Measurements from ENCODE around the gene DOCK3. TPM values are rescaled to one million over a fixed set of nuclear protein-coding genes. Genes with fewer than 3 reads are reported as not detected.

DOCK3 gene
- polyA plus RNA-seq, 1 donor from 2014 or later = 15.6 TPM

- H3K9me2 ChIP-seq (ENCODE audit: insufficient read depth, low read length) = no peaks in the 10 kb centered on the region
- H3K27ac ChIP-seq (ENCODE audit: low read length) = no peak overlapping the region
- H3K79me2 ChIP-seq (replicated peaks; ENCODE audit: insufficient read depth, low read length) = no peaks in the 10 kb centered on the region
- no peak for TF ChIP-seq EP300 (conservative IDR thresholded peaks at IDR 0.05; ENCODE audit: poor library complexity, severe bottlenecking)
- no peak for TF ChIP-seq TAF1 (IDR thresholded peaks at IDR 0.05; ENCODE audit: low read depth)
- no peak overlapping the region for H3K9ac ChIP-seq (ENCODE audit: low read length)
- H2AFZ ChIP-seq (ENCODE audit: low read depth, low read length) = no peak overlapping the region
- no peak overlapping the region for H3K4me2 ChIP-seq (ENCODE audit: low read length)
- no peak overlapping the region for H3K4me3 ChIP-seq (ENCODE audit: low read length)
- no peaks in the 10 kb centered on the region for H3F3A ChIP-seq (ENCODE audit: insufficient read depth, low read length, poor library complexity, severe bottlenecking)
- H4K20me1 ChIP-seq (ENCODE audit: insufficient read depth) = no peaks in the 10 kb centered on the region
- no peaks in the 10 kb centered on the region for H3K36me3 ChIP-seq (ENCODE audit: insufficient read depth, low read length)
- H3K27me3 ChIP-seq (ENCODE audit: insufficient read depth, low read depth, low read length) = no peaks in the 10 kb centered on the region
- H3K9me3 ChIP-seq (ENCODE audit: low read length) = no peaks in the 10 kb centered on the region
Measured at GRCh38 chr3:50651920-50652529, 22.7 kb upstream of the DOCK3 start.

- TF ChIP-seq RAD21 (conservative IDR thresholded peaks at IDR 0.05) = no peak
- TF ChIP-seq SMC3 (conservative IDR thresholded peaks at IDR 0.05; ENCODE audit: poor library complexity) = no peak
- TF ChIP-seq REST (IDR thresholded peaks at IDR 0.05; ENCODE audit: borderline replicate concordance) = no peak
- TF ChIP-seq EZH2 (IDR thresholded peaks at IDR 0.05; ENCODE audit: borderline replicate concordance, insufficient read depth, low read length, poor library complexity, severe bottlenecking) = no peak
- Histone ChIP-seq H3K4me2 (ENCODE audit: low read length) (no peak overlapping the region), H2AFZ (ENCODE audit: low read depth, low read length) (no peak overlapping the region), H3K79me2 (replicated peaks; ENCODE audit: insufficient read depth, low read length) (no peaks in the 10 kb centered on the region), H3K36me3 (ENCODE audit: insufficient read depth, low read length) (no peaks in the 10 kb centered on the region), H3K9me3 (ENCODE audit: low read length) (no peaks in the 10 kb centered on the region), H3K27me3 (ENCODE audit: insufficient read depth, low read depth, low read length) (no peaks in the 10 kb centered on the region), H3K4me3 (ENCODE audit: low read length) (no peak overlapping the region), H3K27ac (ENCODE audit: low read length) (no peak overlapping the region), H3K9ac (ENCODE audit: low read length) (no peak overlapping the region), H3F3A (ENCODE audit: insufficient read depth, low read length, poor library complexity, severe bottlenecking) (no peaks in the 10 kb centered on the region), H4K20me1 (ENCODE audit: insufficient read depth) (no peaks in the 10 kb centered on the region), H3K9me2 (ENCODE audit: insufficient read depth, low read length) (no peaks in the 10 kb centered on the region)
Measured at GRCh38 chr3:50652709-50653108, 22.0 kb upstream of the DOCK3 start.

GRCh38 chr3:50653937-50654595 lies 20.7 kb upstream of the DOCK3 start:
- Histone ChIP-seq H3K9me3 (ENCODE audit: low read length) (no peaks in the 10 kb centered on the region), H3K36me3 (ENCODE audit: insufficient read depth, low read length) (no peaks in the 10 kb centered on the region), H3K9me2 (ENCODE audit: insufficient read depth, low read length) (no peaks in the 10 kb centered on the region), H3F3A (ENCODE audit: insufficient read depth, low read length, poor library complexity, severe bottlenecking) (no peaks in the 10 kb centered on the region), H3K4me3 (ENCODE audit: low read length) (no peak overlapping the region), H3K27ac (ENCODE audit: low read length) (no peak overlapping the region), H3K79me2 (replicated peaks; ENCODE audit: insufficient read depth, low read length) (no peaks in the 10 kb centered on the region), H2AFZ (ENCODE audit: low read depth, low read length) (no peak overlapping the region), H3K27me3 (ENCODE audit: insufficient read depth, low read depth, low read length) (no peaks in the 10 kb centered on the region), H4K20me1 (ENCODE audit: insufficient read depth) (no peaks in the 10 kb centered on the region), H3K4me2 (ENCODE audit: low read length) (no peak overlapping the region), H3K9ac (ENCODE audit: low read length) (no peak overlapping the region)
- TF ChIP-seq REST (IDR thresholded peaks at IDR 0.05; ENCODE audit: borderline replicate concordance) = no peak
- no peak for TF ChIP-seq RAD21 (conservative IDR thresholded peaks at IDR 0.05)
- TF ChIP-seq SMC3 (conservative IDR thresholded peaks at IDR 0.05; ENCODE audit: poor library complexity) = no peak
- no peak for TF ChIP-seq TAF1 (IDR thresholded peaks at IDR 0.05; ENCODE audit: low read depth)
- no peak for TF ChIP-seq EZH2 (IDR thresholded peaks at IDR 0.05; ENCODE audit: borderline replicate concordance, insufficient read depth, low read length, poor library complexity, severe bottlenecking)
- no peak for TF ChIP-seq MXI1 (conservative IDR thresholded peaks at IDR 0.05; ENCODE audit: poor library complexity, severe bottlenecking)
- no peak for TF ChIP-seq CTCF (IDR thresholded peaks at IDR 0.05; ENCODE audit: poor library complexity, severe bottlenecking)
- no peak for TF ChIP-seq EP300 (conservative IDR thresholded peaks at IDR 0.05; ENCODE audit: poor library complexity, severe bottlenecking)
- TF ChIP-seq POLR2AphosphoS5 (IDR thresholded peaks at IDR 0.05) = no peak

Measured in neural cell (in vitro differentiated cells).